GM21737 (cell line): Measurements from ENCODE around the gene HNRNPCL2.
"Not testable (repeated sequence)": the region's sequence is repeated elsewhere in the genome, so short reads cannot be mapped to it uniquely, and the experiment has no call there.

Source experiments
- ATAC-seq: cut with Tn5 transposase; IDR thresholded peaks from one replicate; pipeline ENCODE4 v1.9.1; 2021; ENCODE audit warnings: mild to moderate bottlenecking, moderate library complexity; ENCODE audit not compliant: unreplicated experiment

The HNRNPCL2 gene

DNA sequence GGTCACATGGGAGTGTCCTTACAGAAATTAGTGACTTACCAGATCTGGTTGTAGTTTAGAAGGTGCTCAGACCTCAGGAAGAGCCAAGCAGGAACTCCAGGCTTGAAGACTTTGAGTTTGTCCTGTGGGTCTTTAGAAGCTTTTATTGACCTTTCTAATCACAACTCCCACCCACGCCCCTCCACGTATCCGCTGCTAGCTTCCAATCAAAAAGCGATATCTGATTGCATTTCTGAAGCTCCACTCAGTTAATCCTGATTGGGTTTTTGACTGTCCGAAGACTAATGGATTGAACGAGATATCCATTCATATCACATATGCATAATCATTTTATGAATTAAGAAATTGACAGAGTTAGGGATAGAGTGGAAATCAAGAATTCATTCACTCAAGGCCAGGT, at the start of gene HNRNPCL2:
TSS of gene HNRNPCL2 (minus strand) at position 101 of the 400 bp plus-strand sequence. CDS start 454 bp downstream, outside the sequence.
- ATAC-seq: not testable (repeated sequence)

DNA sequence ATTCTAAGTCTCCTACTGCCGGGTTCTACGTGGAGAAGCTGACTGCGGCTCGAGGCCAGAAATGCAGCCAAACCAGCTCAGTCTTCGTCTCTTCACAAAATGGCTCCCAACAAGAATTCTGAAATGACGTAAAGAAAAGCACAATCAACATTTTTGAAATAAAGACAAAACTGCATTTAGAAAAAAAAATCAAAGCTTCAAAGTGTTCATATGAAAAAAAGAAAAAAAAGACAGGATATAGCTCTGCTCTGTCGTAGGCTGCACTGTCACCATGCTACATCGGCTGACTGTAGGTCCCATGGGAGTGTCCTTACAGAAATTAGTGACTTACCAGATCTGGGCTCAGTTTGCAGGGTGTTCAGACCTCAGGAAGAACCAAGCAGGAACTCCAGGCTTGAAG, 48.9 kb upstream of the HNRNPCL2 start, which contains the start of gene HNRNPCL4:
TSS of gene HNRNPCL4 (minus strand) at position 101 of the 400 bp plus-strand sequence. CDS start 164 bp downstream, outside the sequence.
- not testable (repeated sequence) for ATAC-seq

- not testable (repeated sequence) for ATAC-seq
Measured at GRCh38 chr1:13155909-13156308, 39.3 kb upstream of the HNRNPCL2 start, which contains the start of gene PRAMEF26. Gene PRAMEF26 (minus strand): TSS chr1:13156009. CDS start chr1:13153095, 2,914 bp downstream.

DNA sequence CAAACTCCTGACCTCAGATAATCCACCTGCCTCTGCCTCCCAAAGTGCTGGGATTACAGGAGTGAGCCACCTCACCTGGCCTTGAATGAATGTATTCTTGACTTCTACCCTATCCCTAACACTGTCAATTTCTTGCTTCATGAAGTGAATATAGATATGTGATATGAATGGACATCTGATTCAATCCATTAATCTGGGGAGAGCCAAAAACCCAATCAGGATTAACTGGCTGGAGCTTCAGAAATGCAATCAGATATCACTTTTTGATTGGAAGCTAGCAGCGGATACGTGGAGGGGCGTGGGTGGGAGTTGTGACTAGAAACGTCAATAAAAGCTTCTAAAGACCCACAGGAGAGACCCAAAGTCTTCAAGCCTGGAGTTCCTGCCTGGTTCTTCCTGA, 46.2 kb downstream of the HNRNPCL2 start, which contains the start of gene PRAMEF25:
TSS of gene PRAMEF25 (plus strand) at position 301 of the 400 bp plus-strand sequence. CDS start 2,920 bp downstream, outside the sequence.
- not testable (repeated sequence) for ATAC-seq
